NCI-H524 treated with DMSO at 0.1 percent for 48 hours (cell line): Measurements from ENCODE around the gene POLR2F.

ENCODE experiments used
- DNase-seq: peaks from one replicate; lab custom pipeline; 2025; lab: John Stamatoyannopoulos, UW

The POLR2F gene

DNA sequence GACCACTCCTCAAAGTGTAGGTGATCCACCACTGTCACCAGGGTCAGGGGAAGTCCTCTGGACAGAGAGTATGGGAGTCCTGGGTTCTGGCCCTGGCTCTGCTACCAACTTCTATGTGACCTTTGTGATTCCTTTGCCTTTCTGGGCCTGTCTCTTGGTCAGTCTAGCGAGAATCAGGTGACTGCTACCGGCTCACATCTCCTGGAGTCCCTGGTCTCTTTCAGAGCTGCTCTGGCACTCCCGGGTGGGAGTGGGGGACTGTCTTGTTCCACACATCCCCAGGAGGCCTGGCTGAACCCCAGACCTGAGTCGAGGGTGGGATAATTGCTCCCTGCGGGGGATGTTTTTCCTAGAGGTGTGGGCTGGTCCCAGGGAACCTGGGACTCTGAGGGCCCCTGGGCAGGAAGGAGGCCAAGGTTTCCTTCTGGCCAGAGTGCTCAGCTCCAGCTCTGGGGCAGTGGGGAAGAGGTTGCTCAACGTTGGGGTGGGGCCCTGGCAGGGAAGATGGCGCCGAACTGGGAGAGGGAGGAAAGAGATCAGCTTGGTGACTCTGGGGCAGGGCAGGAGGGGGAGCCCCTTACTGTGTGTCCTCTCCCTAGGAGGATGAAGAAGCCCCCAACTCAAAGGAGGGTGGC is 28.8 kb downstream of the POLR2F start:
- no peak for DNase-seq

DNA sequence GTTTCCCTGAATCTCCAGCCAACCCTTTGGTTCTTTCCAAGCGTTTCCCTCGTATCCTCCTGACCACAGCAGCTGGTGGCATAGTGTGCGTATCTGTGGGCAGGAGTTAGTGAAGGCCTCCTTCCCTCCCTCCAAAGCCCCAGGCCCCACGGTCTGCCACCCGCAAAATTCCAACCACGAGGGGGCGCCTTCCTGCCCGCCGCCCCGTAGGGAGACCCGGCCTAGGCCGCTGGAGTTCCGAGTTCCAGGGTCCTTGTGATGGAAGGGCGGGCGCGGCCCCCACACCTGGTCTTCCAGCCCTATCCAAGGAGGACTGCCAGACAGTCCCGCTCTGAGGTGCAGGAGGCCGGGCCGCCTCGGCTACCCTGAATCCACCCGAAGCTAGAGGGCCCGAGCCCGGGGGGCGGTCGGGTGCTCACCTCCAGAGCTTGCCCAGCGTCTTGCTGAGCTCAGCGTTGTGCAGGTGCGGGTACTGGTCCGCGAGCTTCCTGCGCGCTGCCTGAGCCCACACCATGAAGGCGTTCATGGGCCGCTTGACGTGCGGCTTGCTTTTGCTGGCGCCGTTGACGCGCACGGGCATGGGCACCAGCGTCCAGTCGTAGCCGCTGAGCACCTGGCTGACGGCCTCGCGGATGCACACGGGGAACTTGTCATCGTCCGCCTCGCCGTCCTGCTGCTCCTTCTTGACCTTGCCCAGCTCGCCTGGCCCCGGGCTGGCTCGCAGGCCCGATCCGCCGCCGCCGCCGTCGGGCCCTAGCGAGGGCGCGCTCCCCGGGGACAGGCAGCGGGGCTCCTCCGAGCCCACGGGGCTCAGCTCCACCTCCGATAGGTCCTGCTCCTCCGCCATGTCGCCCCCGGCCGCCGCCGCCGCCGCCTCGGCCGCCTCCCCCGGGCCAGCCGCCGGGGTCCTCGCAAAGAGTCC is 29.7 kb downstream of the POLR2F start:
- DNase-seq, result no peak

DNA sequence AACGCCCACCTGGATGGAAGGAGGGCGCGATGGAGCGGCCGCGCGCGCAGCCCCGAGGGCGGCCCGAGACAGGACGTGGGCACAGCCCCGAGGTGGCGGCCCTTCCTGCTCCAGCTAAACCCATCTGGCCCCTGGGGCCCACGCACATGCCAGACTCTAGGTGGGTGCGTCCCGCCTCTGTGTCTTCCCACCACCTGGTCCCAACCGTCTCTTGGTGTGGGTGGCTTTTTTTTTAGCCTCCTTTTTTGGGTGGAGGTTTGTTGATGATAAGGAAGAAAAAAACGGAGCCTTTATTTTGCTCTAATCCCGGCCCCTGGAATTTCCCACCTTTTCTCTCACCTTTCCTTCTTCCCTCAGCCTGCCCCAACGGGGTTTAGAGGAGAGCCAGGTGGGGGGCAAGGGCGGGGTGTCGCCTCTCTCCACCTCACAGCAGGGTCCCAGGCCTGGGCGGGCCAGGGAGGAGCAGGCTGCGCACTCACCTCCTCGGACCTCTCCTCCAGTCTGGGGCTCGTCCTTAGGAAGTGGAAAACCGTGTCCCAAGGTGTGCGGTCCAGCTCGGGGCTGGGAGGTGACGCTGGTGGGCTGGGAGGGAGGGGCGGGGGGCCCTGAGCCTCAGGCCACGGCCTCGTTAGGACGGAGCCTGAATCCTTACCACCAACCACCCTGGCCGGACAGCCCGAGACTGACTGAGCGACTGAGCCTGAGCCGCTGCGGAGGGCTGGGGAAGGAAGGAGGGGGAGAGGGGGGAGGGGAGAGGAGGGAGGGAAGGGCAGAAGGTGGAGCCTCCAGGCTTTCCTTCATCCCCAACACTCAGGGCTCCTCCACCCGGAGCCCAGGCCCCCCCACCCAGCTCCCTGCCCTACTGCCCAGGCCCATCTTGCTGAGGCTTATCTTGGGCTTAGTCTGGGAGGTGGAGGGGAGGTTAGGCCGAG is 30.6 kb downstream of the POLR2F start, which contains the start of gene SOX10:
SOX10 (minus strand) TSS at position 696 of the 932 bp plus-strand sequence. CDS start 771 bp downstream, outside the sequence.
- DNase-seq, result no peak

DNA sequence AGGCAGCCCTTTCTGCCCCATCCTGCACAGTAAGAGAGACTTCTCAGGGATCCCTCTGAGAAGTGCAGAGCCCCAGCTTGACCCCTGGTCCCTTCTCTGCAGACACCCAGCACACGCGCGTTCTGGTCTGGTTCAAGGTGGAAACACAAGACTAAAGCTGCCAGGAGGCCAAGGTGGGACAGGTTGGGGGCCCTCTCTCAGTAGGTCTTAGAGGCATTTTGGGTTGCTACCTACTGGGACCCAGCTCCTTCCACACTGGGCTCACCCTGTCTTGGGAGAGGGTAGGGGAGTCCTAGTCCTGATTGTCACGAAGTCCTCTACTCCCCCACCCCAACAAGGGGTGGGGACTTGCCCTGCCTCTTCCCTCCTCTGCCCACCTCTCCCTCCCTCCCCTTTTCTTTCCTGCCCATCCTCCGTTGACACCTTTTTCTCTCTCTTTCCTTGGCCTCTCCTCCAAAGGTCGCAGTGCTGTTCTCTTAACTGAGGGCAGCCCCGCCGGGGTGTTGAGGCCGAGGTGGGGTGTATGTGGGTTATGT is 31.6 kb downstream of the POLR2F start:
- DNase-seq, result no peak

DNA sequence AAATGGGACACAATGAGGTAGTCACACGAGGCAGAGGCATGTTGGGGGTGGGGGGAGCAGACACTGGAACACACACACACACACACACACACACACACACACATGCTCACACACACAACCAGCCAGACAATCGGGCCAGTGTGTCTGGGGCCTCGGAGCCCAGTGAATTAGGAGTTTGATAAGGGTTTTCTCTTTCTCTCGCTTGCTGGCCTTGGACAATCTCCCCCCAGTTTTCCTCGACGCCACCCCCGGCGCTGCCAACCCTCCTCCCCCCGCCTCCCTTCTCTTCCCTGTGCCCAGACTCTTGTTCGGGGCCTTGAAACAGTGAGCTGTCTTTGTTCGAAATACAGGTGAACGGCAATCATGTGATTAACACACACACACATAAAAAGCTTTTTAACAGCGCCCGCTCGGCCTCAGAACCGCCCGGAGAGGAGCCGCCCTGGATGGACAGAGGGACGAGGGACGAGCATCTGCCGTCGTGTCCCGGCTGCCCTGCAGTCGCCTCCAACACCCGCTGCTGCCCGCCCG is 32.3 kb downstream of the POLR2F start:
- DNase-seq, result no peak

DNA sequence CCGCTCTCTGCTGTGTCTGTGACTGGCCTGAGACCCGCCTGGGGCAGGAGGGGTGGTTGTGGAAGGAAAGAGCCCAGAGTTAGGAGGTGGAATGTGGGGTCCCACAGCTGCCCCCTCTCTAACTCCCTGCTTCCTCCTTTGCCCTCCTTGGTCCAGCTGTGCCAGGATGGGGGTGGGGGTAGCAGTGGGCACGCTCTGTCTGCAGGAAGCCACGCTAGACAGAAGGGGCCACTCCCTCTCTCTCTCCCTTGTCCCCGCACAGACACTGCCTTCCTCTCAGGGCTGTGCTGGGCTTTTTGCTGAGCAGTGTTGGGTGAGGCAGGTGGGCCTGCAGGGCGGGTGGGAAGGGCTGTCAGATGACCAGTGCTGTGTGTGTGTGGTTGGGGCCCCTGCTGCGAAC is 32.9 kb downstream of the POLR2F start:
- no peak for DNase-seq

DNA sequence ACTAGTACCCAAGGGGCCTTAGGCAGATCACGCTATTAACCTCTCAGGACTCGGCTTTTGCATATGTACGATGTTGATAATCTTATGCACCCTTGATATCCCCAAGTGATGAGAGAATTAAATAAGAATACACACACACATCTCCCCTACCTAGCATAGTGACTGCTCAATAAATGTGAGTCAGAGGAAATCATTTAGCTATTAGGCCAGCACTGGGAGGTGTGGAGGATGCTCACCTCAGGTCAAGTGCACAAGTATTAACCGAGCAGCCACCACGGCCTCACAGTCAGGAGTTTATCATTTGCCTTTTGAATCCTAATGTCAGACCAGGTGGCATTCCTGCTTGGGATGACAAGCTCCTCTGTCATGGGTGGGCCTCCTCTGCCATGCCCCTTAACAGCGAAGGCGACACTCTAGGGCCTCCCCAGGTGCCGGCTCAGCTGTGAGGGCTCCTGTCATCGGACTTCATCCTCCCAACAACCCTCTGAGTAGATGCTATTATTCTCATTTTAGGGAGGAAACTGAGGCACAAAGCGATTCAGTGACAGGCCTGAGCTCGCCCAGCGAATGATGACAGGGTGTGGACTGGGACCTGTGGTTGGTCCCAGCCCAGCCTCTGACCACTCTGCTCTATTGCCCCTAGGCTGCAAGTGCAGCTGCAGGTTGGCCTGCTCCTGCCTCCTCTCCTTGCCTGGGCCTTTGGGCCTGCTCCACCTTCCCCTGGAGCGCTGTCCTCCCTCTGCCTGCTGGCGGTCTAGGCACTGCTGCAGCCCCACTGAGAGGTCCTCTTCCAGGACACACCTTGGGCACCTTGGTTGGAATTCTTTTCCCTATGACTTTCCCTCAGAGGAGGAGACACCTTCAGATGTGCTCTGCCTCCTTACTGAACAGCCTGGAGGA is 35.9 kb downstream of the POLR2F start:
- no peak for DNase-seq

DNA sequence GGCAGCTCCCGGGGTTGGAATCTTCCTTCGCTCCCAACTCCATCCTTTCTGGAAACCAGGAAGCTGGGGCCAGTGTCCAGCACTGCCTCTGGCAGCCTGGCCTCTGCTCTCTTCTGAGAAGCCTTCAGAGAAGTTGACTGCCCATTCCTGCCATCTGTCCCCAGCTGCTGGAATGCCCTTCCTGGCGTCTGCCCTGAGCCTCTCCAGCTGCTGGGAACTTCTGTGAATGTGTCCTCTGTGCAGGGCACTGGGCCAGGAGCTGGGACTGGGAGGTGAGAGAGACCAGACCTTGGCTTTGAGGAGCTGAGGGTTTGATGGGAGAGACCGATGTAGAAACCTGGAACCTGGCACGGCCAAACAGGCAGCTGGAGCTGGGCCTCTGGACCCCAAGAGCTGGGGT is 36.8 kb downstream of the POLR2F start:
- no peak for DNase-seq

DNA sequence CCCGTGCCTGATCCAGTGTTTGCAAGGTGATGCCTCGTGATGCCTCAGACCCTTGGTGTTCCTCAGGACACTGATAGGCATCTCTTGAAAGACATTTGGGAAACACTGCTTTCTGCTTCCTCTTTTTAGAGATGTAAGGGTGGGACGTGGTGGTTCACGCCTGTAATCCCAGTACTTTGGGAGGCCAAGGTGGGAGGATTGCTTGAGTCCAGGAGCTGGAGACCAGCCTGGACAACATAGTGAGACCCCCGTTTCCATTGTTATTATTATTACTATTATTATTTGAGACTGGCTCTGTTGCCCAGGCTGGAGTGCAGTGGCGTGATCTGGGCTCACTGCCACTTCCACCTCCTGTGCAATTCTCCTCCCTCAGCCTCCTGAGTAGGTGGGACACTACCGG is 37.4 kb downstream of the POLR2F start:
- no peak for DNase-seq

DNA sequence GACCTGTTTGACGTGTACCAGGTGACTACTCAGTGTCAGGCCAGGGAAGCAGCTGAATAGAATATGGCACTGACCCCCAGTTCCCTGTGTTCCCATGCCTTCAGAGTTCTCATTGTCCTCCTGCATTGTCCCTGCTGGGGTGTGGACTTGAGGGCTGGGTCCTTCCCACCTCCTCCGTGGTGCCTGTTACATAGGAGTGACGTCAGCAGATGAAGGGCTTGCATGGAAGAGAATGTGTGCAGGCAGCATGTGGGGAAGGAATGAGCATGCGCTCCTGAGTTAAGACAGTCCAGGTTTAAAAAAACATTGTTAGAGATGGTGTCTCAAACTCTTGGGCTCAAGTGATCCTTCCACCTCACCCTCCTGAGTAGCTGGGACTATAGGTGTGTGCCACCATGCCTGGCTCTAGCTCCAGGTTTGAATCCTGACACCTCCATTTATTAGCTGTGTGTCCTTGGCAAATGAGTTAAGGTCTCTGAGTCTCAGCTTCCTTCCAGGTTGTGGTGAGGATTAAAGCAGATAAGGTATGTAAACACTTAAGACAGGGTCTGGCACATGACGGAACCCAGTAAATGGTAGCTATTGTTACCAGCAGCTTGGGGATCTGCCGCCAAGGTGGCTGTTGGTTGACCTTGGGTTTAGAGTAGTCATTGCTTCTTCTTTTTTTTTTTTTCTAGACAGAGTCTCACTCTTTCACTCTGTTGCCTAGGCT is 38.4 kb downstream of the POLR2F start:
- no peak for DNase-seq

DNA sequence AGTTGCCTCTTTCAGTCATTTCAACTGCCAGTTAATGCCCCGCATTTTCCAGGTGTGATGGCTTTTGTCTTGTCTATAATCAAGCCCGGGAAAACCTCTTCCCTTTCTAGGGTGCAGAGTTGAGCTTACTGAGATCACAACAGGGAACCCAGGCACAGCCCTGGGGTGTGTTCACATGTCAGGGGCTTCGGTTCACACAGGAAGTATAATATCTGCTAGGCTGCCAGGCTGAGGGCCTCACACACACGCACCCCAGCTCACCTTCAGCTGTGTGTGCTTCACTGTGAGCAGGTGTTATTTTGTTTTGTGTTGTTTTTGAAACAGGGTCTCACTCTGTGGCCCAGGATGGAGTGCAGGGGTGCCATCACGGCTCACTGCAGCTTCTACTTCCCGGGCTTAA is 40.5 kb downstream of the POLR2F start:
- DNase-seq, result no peak

DNA sequence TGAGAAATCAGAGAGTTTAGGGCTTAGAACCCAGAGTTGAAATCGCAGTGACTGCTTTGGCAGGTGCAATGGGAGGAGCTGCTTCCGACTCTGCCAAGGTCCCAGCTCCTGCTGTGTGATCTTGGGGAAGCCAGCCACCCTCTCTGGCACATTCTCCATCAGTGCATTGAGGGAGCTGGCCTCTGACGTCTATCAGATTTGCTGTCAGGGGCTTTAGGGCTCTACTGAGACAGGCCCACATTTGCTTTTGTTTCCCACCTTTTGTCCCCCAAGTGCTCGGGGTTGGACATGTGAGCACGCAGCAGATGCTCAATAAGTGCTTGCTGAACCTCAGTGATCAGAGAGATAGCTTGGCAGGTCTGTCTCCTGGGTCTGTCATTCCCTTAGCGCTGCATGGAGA is 41.5 kb downstream of the POLR2F start:
- DNase-seq, result no peak

DNA sequence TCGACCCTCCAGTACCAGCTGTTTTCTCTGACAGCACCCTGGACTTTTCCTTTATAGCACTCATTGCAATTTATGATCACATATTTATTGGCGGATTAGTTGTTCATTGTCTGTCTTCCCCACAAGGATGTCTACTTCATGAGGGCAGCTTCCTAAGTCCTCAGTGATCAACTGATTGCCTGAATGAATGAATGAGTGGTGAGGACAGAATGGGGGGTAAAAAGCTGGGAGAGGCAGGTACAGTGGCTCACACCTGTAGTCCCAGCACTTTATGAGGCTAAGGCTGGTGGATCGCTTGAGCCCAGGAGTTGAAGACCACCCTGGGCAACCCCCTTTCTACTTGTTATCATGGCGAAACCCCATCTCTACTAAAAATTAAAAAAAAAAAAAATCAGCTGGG is 42.0 kb downstream of the POLR2F start:
- DNase-seq, result no peak

DNA sequence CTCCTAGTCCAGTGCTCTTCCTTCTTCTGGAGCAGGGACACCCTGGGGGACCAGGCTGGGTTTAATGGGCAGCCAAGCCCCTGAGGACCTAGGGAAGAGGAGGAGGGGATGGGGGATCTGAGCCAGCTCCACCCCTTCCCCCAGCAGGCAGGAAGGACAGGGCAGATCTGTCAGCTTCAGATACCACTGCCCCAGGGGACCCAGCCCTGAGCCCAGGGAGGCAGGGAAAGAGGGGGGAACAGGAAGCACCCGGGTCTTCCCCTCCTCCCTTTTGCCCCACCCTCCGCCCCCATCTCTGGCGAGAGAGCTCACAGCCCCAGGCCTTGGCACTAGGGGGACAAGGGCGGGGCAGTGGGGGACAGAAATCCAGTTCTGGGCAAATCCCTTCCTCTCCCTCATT is 42.6 kb downstream of the POLR2F start:
- no peak for DNase-seq

DNA sequence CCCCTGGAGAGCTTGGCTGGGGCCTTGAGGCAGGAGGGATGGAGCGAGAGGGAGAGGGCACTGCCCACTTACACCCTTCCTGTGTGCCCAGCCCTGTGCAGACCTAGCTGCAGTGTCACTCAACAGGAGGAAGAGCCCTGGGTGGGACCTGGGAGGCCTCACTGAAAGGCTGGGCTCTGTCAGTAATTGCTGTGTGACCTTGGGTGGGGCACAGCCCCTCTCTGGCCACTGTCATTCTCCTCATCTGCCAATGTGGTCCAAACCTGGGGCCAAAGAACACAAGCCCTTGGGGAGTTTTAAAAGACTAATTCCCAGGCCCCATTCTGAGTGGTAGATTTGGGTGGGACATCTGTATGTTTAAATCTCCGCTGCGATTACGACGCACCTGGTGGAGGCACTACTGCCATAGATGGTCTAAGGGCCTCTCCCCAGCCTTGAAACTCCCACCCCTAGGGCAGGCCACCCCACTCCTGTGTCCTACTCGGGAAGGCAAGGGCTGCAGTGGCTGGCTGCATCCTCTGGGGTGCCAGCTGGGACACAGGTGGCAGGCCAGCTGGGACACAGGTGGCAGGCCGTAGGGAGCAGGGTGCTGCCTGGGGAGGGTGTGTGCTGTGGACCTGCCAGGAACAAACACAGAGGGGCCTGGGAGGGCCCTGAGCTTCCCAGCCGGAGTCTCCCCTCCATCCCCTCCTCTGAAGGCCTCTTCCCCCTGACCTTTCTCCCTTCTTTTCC is 43.2 kb downstream of the POLR2F start:
- peak; percentile 39 for DNase-seq

DNA sequence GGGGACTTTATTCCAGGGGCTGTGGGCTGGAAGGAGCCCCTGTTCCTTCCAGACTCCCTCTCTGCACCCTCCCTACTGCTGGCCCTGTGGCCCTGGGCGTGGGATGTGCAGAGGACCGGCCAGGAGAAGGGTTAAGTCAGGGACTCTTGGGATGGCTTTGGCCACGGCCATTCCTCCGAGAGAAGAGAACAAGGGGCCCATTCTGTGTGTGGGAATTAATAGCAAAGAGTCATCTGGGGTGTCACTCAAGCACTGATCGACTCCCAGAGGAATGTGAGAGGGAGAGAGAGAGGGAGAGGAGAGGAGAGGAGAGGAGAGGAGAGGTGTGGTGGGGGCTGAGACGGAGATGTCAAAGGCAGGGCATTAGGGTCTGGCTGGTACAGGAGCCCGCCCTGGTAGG is 45.0 kb downstream of the POLR2F start:
- DNase-seq, result no peak

DNA sequence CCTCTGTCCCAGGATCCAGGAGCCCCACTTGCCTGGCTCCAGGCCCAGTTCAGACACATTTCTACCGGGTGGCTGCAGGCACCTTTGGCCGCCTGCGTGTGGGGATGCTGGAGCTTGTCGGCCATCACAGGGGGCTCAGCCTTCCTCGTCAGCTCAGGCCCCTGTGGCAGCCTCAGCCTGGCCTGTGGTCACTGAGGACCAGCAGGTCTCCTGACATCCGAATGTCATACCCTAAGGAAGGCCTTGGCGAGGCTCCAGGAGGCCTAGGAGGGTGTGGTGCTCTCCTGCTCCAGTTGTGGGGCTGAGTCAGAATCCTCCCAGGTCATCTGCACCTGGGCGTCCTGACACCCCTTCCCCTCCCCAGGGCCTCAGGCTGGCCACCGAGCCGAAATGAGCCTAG is 45.7 kb downstream of the POLR2F start:
- no peak for DNase-seq

DNA sequence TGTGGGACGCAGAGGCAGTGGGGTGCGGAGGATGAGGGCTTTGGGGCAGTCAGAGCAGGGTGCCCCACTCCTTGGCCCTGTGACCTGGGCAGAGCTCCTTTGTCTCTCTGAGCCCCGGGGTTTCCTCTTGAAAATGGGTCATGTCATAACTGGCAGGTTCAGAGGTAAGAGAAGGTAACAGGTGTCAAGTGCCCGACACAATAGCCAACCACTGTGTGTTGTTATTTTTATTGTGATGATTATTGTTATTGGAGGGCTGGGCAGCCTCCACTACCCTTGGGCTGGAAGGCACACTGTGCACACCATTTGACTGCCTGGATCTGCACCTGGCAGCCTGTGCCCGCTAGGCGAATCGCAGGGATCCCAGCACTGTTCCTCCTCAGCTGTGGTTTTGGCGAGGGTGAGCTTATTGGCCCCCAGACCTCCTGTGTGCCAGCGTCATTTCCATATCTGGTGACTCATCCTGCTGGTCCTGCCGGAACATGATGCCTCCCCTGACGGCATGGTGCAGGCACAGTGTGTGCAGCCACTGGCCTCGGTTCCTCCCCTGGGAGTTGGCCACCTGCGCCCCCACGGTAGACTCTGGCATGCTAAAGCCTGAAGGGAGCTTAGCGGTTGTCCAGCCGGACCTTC is 46.3 kb downstream of the POLR2F start:
- DNase-seq, result peak; percentile 21

DNA sequence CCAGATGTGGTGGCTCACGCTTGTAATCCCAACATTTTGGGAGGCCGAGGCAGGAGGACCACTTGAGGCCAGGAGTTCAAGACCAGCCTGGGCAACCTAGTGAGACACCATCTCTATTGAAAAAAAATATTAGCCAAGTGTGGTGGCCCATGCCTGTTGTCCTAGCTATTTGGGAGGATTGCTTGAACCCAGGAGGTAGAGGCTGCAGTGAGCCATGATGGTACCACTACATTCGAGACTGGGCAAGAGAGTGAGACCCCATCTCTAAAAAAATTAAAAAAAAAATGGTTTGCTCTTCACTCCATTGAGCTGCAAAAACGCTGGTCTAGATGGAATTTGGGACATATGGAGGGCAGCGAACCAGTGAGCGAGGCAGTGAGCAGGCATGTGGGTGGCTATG is 52.4 kb downstream of the POLR2F start:
- no peak for DNase-seq
